Measurements from ENCODE around the gene AZI2.

- TF ChIP-seq CTCF (IDR thresholded peaks at IDR 0.05) = no peak
- no peak for TF ChIP-seq POLR2AphosphoS5 (IDR thresholded peaks at IDR 0.05)
- TF ChIP-seq POLR2A (IDR thresholded peaks at IDR 0.05) = no peak
Measured at GRCh38 chr3:28320981-28321380, 27.6 kb downstream of the AZI2 start.
